Measurements from ENCODE around the gene DHX36. TPM values are rescaled to one million over a fixed set of nuclear protein-coding genes. Genes with fewer than 3 reads are reported as not detected.

Gene DHX36
- total RNA-seq, 4 donors from 2014 or later = 53.8 to 116 (median 109) TPM

DNA sequence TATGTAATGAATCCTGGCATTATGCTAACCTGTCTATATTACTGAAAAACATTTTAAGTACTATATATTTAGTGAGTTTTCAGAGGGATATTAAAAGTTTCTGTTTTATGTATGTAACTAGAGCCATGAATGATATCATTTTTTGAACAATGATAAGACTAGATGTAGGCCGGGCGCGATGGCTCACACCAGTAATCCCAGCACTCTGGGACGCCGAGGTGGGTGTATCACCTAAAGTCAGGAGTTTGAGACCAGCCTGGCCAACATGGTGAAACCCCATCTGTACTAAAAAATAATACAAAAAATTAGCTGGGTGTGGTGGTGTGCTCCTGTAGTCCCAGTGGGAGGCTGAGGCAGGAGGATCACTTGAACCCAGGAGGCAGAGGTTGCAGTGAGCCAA lies 34.1 kb downstream of the DHX36 start:
- intact Hi-C loops (cut with DNase I; ENCODE audit: low total_unique reads) = no loop called here
- no peak overlapping the region for H3K27ac ChIP-seq
- DNase-seq = no peak
- no peaks in the 10 kb centered on the region for H3K4me1 ChIP-seq
- H3K9me3 ChIP-seq = no peaks in the 10 kb centered on the region
- no peaks in the 10 kb centered on the region for H3K36me3 ChIP-seq
- TF ChIP-seq, protein P1, sequence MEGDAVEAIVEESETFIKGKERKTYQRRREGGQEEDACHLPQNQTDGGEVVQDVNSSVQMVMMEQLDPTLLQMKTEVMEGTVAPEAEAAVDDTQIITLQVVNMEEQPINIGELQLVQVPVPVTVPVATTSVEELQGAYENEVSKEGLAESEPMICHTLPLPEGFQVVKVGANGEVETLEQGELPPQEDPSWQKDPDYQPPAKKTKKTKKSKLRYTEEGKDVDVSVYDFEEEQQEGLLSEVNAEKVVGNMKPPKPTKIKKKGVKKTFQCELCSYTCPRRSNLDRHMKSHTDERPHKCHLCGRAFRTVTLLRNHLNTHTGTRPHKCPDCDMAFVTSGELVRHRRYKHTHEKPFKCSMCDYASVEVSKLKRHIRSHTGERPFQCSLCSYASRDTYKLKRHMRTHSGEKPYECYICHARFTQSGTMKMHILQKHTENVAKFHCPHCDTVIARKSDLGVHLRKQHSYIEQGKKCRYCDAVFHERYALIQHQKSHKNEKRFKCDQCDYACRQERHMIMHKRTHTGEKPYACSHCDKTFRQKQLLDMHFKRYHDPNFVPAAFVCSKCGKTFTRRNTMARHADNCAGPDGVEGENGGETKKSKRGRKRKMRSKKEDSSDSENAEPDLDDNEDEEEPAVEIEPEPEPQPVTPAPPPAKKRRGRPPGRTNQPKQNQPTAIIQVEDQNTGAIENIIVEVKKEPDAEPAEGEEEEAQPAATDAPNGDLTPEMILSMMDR (IDR thresholded peaks at IDR 0.05) = no peak
- no peak overlapping the region for H3K4me3 ChIP-seq
- H3K27me3 ChIP-seq = no peaks in the 10 kb centered on the region

DNA sequence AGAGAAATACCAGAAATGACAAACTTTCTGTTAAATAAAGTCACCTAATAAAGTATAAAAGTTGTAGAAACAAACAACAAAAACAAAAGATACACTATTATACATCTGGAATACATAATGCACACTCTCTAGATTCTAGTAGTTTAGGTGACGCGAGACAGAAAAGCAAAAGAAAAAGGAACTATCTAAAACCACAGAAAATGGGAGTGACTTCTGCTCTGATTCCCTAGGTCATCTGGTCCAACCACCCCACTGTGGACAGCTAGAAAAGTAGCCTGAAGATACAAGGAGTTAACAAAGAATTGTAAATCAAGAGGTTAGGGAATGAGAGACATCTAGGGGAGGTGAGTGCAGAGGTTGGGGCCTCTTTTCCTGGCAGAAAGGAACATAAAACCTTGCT lies 39.1 kb downstream of the DHX36 start:
- H3K36me3 ChIP-seq = no peaks in the 10 kb centered on the region

DNA sequence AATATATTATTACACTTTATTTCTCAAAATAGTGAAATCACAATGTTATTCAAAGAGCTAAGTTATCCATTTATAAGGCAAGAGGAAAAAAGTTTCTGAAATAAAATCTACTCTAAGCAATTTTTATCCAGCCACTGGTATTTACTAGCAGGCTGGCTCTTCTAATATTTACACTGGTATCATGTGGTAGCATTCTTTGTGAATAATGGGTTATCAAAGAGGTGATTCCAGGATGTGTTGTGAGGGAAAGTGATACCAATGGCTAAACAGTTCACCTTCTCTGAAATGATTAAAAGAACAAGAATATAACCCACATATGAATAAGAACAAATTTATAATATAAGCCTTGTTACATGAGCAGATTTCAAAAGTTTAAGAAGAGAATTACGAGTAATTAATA lies 44.1 kb downstream of the DHX36 start:
- no peak for DNase-seq
- Histone ChIP-seq H3K36me3 (no peaks in the 10 kb centered on the region), H3K4me1 (no peaks in the 10 kb centered on the region), H3K27ac (no peak overlapping the region), H3K27me3 (no peaks in the 10 kb centered on the region), H3K9me3 (no peaks in the 10 kb centered on the region), H3K4me3 (no peak overlapping the region)
- TF ChIP-seq POLR2A (IDR thresholded peaks at IDR 0.05) = no peak
- TF ChIP-seq, protein P1 (IDR thresholded peaks at IDR 0.05) = no peak
- intact Hi-C loops (cut with DNase I; ENCODE audit: low total_unique reads) = no loop called here

More for the DNA sequence above, 39.1 kb downstream of the DHX36 start:
- Histone ChIP-seq H3K4me3 (no peak overlapping the region), H3K27ac (no peak overlapping the region), H3K9me3 (no peaks in the 10 kb centered on the region), H3K4me1 (no peaks in the 10 kb centered on the region), H3K27me3 (no peaks in the 10 kb centered on the region)
- TF ChIP-seq, protein P1 (IDR thresholded peaks at IDR 0.05) = no peak
- no peak for TF ChIP-seq POLR2A (IDR thresholded peaks at IDR 0.05)
- no peak for DNase-seq
- intact Hi-C loops (cut with DNase I; ENCODE audit: low total_unique reads) = no loop called here

DNA sequence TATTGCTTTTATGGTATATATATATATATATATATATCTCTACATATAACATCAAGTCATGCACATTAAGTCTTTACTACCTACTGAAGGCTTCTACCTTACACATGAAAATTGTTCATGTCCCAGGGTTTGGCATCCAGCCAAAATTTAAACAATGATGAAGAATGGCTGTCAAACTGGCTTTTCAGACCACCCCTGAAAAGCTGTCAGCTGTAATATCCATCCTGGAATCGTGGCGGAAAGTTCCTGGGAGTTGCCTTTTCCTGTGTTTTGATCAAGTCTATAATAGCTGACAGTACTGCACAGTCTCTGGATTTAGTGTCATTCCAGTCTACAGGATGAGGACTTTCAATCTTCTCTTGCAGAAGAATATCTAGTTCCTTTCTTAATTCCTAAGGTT lies 48.3 kb downstream of the DHX36 start:
- H3K27ac ChIP-seq = no peak overlapping the region
- no peaks in the 10 kb centered on the region for H3K9me3 ChIP-seq
- H3K4me3 ChIP-seq = no peak overlapping the region
- no peaks in the 10 kb centered on the region for H3K27me3 ChIP-seq
- H3K36me3 ChIP-seq = no peaks in the 10 kb centered on the region
- no peak for DNase-seq
- no peak for TF ChIP-seq POLR2A (IDR thresholded peaks at IDR 0.05)
- TF ChIP-seq, protein P1 (IDR thresholded peaks at IDR 0.05) = no peak
- no peaks in the 10 kb centered on the region for H3K4me1 ChIP-seq
- intact Hi-C loops (cut with DNase I; ENCODE audit: low total_unique reads) = no loop called here

DNA sequence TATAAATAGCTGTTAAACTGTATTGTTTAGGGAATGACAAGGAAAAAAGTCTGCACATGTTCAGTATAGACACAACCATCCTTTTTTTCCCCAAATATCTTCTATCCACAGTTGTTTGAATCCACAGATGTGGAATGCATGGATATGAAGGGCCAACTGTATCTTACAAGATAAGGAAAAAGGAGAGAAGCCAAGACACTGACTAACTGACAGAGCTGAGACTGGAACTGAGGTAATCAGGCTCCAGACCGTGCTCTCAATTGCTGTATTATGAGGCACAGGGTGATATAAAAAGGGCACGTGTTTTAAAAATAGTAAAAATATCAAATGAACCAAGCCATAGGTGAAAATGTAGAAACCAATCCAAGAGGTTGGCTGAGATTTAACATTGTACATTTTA lies 49.0 kb downstream of the DHX36 start:
- no peak for DNase-seq
- no peak overlapping the region for H3K4me3 ChIP-seq
- H3K9me3 ChIP-seq = no peaks in the 10 kb centered on the region
- no peaks in the 10 kb centered on the region for H3K4me1 ChIP-seq
- H3K27ac ChIP-seq = no peak overlapping the region
- H3K36me3 ChIP-seq = no peaks in the 10 kb centered on the region
- intact Hi-C loops (cut with DNase I; ENCODE audit: low total_unique reads) = no loop called here
- no peaks in the 10 kb centered on the region for H3K27me3 ChIP-seq
- TF ChIP-seq, protein P1 (IDR thresholded peaks at IDR 0.05) = no peak
- TF ChIP-seq POLR2A (IDR thresholded peaks at IDR 0.05) = no peak

Measured in uterus (tissue), 4 donors.